Vagina (tissue), 2 donors: ENCODE data around the gene NYAP2.

Experiments
- CTCF ChIP-seq, 3 experiments: fragments of 450-650 bp in 2 of 3; fragments of 200-600 bp in 1 of 3; sonication (generic) in 1 of 3; IDR thresholded peaks; one replicate each; pipeline ENCODE4 v1.5.1; 2017 to 2019; ENCODE audit warnings: antibody characterized with exemption in 3 of 3, mild to moderate bottlenecking in 2 of 3, moderate library complexity in 2 of 3
- POLR2A ChIP-seq, 2 donors: fragments of 450-650 bp; IDR thresholded peaks; one replicate each; pipeline ENCODE4 v1.6.1; 2017; ENCODE audit warnings: antibody characterized with exemption in 2 of 2, mild to moderate bottlenecking in 2 of 2, moderate library complexity in 2 of 2

- TF ChIP-seq POLR2A (IDR thresholded peaks at IDR 0.05) (no peak), CTCF (IDR thresholded peaks at IDR 0.05) (no peak)
Observed at GRCh38 chr2:225612636-225613035, 213.1 kb downstream of the NYAP2 start.
